Measurements from ENCODE around the gene FGF13.

GRCh38 chrX:138651494-138651893 lies 60.0 kb downstream of the FGF13 start:
- TF ChIP-seq CTCF (IDR thresholded peaks at IDR 0.05) = no peak
- no peak for TF ChIP-seq POLR2A (IDR thresholded peaks at IDR 0.05)
- TF ChIP-seq POLR2AphosphoS5 (IDR thresholded peaks at IDR 0.05) = no peak
- no peak for TF ChIP-seq EP300 (IDR thresholded peaks at IDR 0.05)

All from sigmoid colon (tissue), 4 donors.